HepG2 (cell line): ENCODE results near the gene SLA2. TPM values are rescaled to one million over a fixed set of nuclear protein-coding genes. Genes with fewer than 3 reads are reported as not detected.

ENCODE experiments used
- CAMTA2 ChIP-seq: sonication (generic); formaldehyde crosslinking; IDR thresholded peaks from 2 replicates; pipeline ENCODE4 v1.4.0; 2020; ENCODE audit warnings: mild to moderate bottlenecking, missing genetic modification reagents, borderline replicate concordance
- CHCHD3 ChIP-seq: sonication (generic); formaldehyde crosslinking; IDR thresholded peaks from 2 replicates; pipeline ENCODE4 v1.8.0; 2022; ENCODE audit warnings: mild to moderate bottlenecking, missing genetic modification reagents, moderate library complexity
- MTA1 ChIP-seq: sonication (generic); formaldehyde crosslinking; IDR thresholded peaks from 2 replicates; pipeline ENCODE4 v1.4.0; 2020; ENCODE audit warnings: missing genetic modification reagents, mild to moderate bottlenecking, borderline replicate concordance
- MTF1 ChIP-seq: sonication (generic); formaldehyde crosslinking; IDR thresholded peaks from 2 replicates; pipeline ENCODE4 v1.5.0; 2020; ENCODE audit warnings: missing genetic modification reagents
- RELA ChIP-seq: sonication (generic); formaldehyde crosslinking; IDR thresholded peaks from 2 replicates; pipeline ENCODE4 v1.4.0; 2020; ENCODE audit warnings: missing genetic modification reagents
- TBL1XR1 ChIP-seq: fragments of 150-350 bp; IDR thresholded peaks from 2 replicates; pipeline ENCODE4 v1.6.1; 2014; ENCODE audit warnings: borderline replicate concordance, low read length; ENCODE audit not compliant: partially characterized antibody
- ZNF235 ChIP-seq: sonication (generic); formaldehyde crosslinking; IDR thresholded peaks from 2 replicates; pipeline ENCODE4 v1.8.1; 2023; ENCODE audit warnings: mild to moderate bottlenecking, missing genetic modification reagents, borderline replicate concordance
- ZNF317 ChIP-seq: sonication (generic); formaldehyde crosslinking; IDR thresholded peaks from 2 replicates; pipeline ENCODE4 v1.5.0; 2020; ENCODE audit warnings: mild to moderate bottlenecking, missing genetic modification reagents
- polyA plus RNA-seq, 8 experiments: library from polyadenylated mRNA; depleted of rRNA in 3 of 8; stranded (reverse) in 7 of 8; unstranded in 1 of 8; fragments of >200 nt; fragmentation: Illumina TruSeq in 4 of 8; extraction: Trizol in 4 of 8; gene quantifications; 2 replicates each; pipeline versions ENCODE4 v1.2.1 to v1.2.3, GENCODE V29; 2011 to 2016; ENCODE audit warnings: low read depth in 4 of 8, missing spikeins in 1 of 8, mixed read lengths in 1 of 8; ENCODE audit not compliant: insufficient read depth in 1 of 8
- total RNA-seq, 5 experiments: library from RNA; depleted of rRNA; stranded (reverse); fragments of >200 nt; fragmentation: Illumina TruSeq; extraction: Trizol; gene quantifications; 2 replicates each; pipeline ENCODE4 v1.2.3, GENCODE V29; 2016; ENCODE audit warnings: low read depth in 1 of 5
- TF ChIP-seq, protein P1 (sequence below): sonication (generic); formaldehyde crosslinking; IDR thresholded peaks from 2 replicates; pipeline ENCODE4 v1.5.0; 2020; ENCODE audit warnings: mild to moderate bottlenecking, missing genetic modification reagents, borderline replicate concordance
- TF ChIP-seq, protein P2 (sequence below): sonication (generic); formaldehyde crosslinking; IDR thresholded peaks from 2 replicates; pipeline ENCODE4 v1.5.0; 2020; ENCODE audit warnings: missing genetic modification reagents, mild to moderate bottlenecking, borderline replicate concordance
- TF ChIP-seq, protein P3 (sequence below): sonication (generic); formaldehyde crosslinking; IDR thresholded peaks from 2 replicates; pipeline ENCODE4 v1.4.0; 2020; ENCODE audit warnings: missing genetic modification reagents
- TF ChIP-seq, protein P4 (sequence below): sonication (generic); formaldehyde crosslinking; IDR thresholded peaks from 2 replicates; pipeline ENCODE4 v1.4.0; 2020; ENCODE audit warnings: missing genetic modification reagents, mild to moderate bottlenecking, borderline replicate concordance
- TF ChIP-seq, protein P5 (sequence below): sonication (generic); formaldehyde crosslinking; IDR thresholded peaks from 2 replicates; pipeline ENCODE4 v1.9.0; 2021; ENCODE audit warnings: missing genetic modification reagents, mild to moderate bottlenecking, borderline replicate concordance

Gene SLA2
- total and polyA plus RNA-seq, 2 of the 13 experiments (the other 11 are each of a cell fraction or from before 2014, with no cell fraction given) = 1.6 to 3.6 TPM

DNA sequence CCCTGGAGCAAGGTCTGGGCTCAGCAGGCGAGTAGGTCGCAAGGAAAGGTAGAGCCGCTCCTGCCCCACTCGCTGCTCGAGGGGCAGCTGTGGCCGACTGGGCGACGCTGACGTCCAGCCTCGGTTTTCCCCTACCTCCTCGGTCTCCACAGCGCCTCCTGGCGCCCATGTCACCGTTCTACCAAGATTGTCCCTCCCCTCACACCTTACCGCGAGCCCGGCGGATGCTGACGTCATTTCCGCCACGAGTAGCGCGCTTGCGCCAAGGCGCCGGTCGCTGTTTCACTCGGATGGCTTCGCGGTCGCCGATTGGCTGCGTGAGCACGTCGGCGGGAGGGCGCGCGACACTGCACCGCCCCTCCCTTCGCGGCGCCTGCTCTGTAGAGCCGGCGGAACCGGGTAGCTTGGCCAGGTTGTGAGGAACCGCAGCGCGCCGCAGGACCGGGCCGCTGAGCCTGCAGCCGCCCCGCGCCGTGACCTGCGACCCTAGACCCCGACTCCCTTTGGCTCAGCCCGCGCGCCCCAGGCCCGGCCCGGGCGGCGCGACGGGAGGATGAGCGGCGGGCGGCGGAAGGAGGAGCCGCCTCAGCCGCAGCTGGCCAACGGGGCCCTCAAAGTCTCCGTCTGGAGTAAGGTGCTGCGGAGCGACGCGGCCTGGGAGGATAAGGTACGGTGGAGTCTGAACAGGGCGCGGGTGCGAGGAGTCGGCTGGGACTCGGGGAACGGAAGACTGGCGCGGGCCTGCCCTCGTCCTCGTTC is 40.4 kb downstream of the SLA2 start, which contains the start of gene RAB5IF (continued):
- TF ChIP-seq, protein P1, sequence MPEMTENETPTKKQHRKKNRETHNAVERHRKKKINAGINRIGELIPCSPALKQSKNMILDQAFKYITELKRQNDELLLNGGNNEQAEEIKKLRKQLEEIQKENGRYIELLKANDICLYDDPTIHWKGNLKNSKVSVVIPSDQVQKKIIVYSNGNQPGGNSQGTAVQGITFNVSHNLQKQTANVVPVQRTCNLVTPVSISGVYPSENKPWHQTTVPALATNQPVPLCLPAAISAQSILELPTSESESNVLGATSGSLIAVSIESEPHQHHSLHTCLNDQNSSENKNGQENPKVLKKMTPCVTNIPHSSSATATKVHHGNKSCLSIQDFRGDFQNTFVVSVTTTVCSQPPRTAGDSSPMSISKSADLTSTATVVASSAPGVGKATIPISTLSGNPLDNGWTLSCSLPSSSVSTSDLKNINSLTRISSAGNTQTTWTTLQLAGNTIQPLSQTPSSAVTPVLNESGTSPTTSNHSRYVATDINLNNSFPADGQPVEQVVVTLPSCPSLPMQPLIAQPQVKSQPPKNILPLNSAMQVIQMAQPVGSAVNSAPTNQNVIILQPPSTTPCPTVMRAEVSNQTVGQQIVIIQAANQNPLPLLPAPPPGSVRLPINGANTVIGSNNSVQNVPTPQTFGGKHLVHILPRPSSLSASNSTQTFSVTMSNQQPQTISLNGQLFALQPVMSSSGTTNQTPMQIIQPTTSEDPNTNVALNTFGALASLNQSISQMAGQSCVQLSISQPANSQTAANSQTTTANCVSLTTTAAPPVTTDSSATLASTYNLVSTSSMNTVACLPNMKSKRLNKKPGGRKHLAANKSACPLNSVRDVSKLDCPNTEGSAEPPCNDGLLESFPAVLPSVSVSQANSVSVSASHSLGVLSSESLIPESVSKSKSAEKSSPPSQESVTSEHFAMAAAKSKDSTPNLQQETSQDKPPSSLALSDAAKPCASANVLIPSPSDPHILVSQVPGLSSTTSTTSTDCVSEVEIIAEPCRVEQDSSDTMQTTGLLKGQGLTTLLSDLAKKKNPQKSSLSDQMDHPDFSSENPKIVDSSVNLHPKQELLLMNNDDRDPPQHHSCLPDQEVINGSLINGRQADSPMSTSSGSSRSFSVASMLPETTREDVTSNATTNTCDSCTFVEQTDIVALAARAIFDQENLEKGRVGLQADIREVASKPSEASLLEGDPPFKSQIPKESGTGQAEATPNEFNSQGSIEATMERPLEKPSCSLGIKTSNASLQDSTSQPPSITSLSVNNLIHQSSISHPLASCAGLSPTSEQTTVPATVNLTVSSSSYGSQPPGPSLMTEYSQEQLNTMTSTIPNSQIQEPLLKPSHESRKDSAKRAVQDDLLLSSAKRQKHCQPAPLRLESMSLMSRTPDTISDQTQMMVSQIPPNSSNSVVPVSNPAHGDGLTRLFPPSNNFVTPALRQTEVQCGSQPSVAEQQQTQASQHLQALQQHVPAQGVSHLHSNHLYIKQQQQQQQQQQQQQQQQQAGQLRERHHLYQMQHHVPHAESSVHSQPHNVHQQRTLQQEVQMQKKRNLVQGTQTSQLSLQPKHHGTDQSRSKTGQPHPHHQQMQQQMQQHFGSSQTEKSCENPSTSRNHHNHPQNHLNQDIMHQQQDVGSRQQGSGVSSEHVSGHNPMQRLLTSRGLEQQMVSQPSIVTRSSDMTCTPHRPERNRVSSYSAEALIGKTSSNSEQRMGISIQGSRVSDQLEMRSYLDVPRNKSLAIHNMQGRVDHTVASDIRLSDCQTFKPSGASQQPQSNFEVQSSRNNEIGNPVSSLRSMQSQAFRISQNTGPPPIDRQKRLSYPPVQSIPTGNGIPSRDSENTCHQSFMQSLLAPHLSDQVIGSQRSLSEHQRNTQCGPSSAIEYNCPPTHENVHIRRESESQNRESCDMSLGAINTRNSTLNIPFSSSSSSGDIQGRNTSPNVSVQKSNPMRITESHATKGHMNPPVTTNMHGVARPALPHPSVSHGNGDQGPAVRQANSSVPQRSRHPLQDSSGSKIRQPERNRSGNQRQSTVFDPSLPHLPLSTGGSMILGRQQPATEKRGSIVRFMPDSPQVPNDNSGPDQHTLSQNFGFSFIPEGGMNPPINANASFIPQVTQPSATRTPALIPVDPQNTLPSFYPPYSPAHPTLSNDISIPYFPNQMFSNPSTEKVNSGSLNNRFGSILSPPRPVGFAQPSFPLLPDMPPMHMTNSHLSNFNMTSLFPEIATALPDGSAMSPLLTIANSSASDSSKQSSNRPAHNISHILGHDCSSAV (CRISPR knock-in tag) = no peak
- TF ChIP-seq CAMTA2 (peak; percentile 96), ZNF235 (CRISPR knock-in tag) (peak; percentile 99), TBL1XR1 (peak; percentile 75), MTF1 (CRISPR knock-in tag) (peak; percentile 22; the same call in 1 of the 2 replicates), CHCHD3 (CRISPR knock-in tag) (peak; percentile 89; the same call in 1 of the 2 replicates), RELA (CRISPR knock-in tag) (peak; percentile 96), MTA1 (CRISPR knock-in tag) (peak; percentile 77; the same call in 1 of the 2 replicates), ZNF317 (CRISPR knock-in tag) (peak; percentile 89)
- TF ChIP-seq, protein P2, sequence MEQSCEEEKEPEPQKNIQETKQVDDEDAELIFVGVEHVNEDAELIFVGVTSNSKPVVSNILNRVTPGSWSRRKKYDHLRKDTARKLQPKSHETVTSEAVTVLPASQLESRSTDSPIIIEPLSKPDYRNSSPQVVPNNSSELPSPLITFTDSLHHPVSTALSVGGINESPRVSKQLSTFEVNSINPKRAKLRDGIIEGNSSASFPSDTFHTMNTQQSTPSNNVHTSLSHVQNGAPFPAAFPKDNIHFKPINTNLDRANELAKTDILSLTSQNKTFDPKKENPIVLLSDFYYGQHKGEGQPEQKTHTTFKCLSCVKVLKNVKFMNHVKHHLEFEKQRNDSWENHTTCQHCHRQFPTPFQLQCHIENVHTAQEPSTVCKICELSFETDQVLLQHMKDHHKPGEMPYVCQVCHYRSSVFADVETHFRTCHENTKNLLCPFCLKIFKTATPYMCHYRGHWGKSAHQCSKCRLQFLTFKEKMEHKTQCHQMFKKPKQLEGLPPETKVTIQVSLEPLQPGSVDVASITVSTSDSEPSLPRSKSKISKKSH (CRISPR knock-in tag) = peak; percentile 98; the same call in 1 of the 2 replicates
- TF ChIP-seq, protein P3, sequence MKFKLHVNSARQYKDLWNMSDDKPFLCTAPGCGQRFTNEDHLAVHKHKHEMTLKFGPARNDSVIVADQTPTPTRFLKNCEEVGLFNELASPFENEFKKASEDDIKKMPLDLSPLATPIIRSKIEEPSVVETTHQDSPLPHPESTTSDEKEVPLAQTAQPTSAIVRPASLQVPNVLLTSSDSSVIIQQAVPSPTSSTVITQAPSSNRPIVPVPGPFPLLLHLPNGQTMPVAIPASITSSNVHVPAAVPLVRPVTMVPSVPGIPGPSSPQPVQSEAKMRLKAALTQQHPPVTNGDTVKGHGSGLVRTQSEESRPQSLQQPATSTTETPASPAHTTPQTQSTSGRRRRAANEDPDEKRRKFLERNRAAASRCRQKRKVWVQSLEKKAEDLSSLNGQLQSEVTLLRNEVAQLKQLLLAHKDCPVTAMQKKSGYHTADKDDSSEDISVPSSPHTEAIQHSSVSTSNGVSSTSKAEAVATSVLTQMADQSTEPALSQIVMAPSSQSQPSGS = peak; percentile 99
- TF ChIP-seq, protein P4, sequence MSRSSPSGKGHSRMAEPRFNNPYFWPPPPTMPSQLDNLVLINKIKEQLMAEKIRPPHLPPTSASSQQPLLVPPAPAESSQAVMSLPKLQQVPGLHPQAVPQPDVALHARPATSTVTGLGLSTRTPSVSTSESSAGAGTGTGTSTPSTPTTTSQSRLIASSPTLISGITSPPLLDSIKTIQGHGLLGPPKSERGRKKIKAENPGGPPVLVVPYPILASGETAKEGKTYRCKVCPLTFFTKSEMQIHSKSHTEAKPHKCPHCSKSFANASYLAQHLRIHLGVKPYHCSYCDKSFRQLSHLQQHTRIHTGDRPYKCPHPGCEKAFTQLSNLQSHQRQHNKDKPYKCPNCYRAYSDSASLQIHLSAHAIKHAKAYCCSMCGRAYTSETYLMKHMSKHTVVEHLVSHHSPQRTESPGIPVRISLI (CRISPR knock-in tag) = no peak
- TF ChIP-seq, protein P5, sequence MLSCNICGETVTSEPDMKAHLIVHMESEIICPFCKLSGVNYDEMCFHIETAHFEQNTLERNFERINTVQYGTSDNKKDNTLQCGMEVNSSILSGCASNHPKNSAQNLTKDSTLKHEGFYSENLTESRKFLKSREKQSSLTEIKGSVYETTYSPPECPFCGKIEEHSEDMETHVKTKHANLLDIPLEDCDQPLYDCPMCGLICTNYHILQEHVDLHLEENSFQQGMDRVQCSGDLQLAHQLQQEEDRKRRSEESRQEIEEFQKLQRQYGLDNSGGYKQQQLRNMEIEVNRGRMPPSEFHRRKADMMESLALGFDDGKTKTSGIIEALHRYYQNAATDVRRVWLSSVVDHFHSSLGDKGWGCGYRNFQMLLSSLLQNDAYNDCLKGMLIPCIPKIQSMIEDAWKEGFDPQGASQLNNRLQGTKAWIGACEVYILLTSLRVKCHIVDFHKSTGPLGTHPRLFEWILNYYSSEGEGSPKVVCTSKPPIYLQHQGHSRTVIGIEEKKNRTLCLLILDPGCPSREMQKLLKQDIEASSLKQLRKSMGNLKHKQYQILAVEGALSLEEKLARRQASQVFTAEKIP (CRISPR knock-in tag) = no peak
